WTC11 (cell line): Measurements from ENCODE around the gene CACHD1. TPM values are rescaled to one million over a fixed set of nuclear protein-coding genes. Genes with fewer than 3 reads are reported as not detected.

Source experiments
- ATAC-seq: fragments of 200-7000 bp; cut with Tn5 transposase; 2 replicates; pipeline ENCODE4 v1.10.0; 2021; ENCODE audit warnings: mild to moderate bottlenecking, moderate library complexity
- CTCF ChIA-PET: fragments of 300-600 bp; sonication (Branson Sonifier 250); formaldehyde crosslinking; loops from one replicate; lab custom pipeline; 2021; ENCODE audit warnings: antibody characterized with exemption; lab: Charles Lee
- POLR2A ChIA-PET: fragments of 350-600 bp; sonication (Branson Sonifier 250); formaldehyde crosslinking; loops from one replicate; lab custom pipeline; 2021; ENCODE audit warnings: antibody characterized with exemption; lab: Charles Lee
- DNase-seq: peaks from one replicate; pipeline ENCODE4 v3.0.0; 2021; ENCODE audit warnings: low spot score
- H3K27ac Mint-ChIP-seq: 2 replicates; pipeline ENCODE4 v1.8.0; 2021; ENCODE audit warnings: mixed read lengths
- H3K27me3 Mint-ChIP-seq: 2 replicates; pipeline ENCODE4 v1.8.0; 2021; ENCODE audit warnings: low read depth, mild to moderate bottlenecking, moderate library complexity, mixed read lengths
- H3K36me3 Mint-ChIP-seq: 2 replicates; pipeline ENCODE4 v1.8.0; 2021; ENCODE audit warnings: mixed read lengths
- H3K4me1 Mint-ChIP-seq: 2 replicates; pipeline ENCODE4 v1.8.0; 2022; ENCODE audit warnings: mixed read lengths
- H3K4me3 Mint-ChIP-seq: 2 replicates; pipeline ENCODE4 v1.8.0; 2021; ENCODE audit warnings: mild to moderate bottlenecking, moderate library complexity, mixed read lengths
- H3K9me3 Mint-ChIP-seq: 2 replicates; pipeline ENCODE4 v1.8.0; 2021; ENCODE audit warnings: mixed read lengths
- FOXJ3 ChIP-seq: sonication (generic); formaldehyde crosslinking; IDR thresholded peaks from 2 replicates; pipeline ENCODE4 v1.9.0; 2021; ENCODE audit warnings: missing genetic modification reagents, mild to moderate bottlenecking, borderline replicate concordance
- FOXP1 ChIP-seq: sonication (generic); formaldehyde crosslinking; IDR thresholded peaks from 2 replicates; pipeline ENCODE4 v1.8.0; 2022; ENCODE audit warnings: missing genetic modification reagents, mild to moderate bottlenecking, moderate library complexity, borderline replicate concordance
- GRHL2 ChIP-seq: fragments of 250-450 bp; sonication (Bioruptor Pico); IDR thresholded peaks from 2 replicates; pipeline ENCODE4 v1.8.0; 2022; ENCODE audit warnings: mild to moderate bottlenecking, moderate library complexity; ENCODE audit not compliant: insufficient replicate concordance, severe bottlenecking
- GTF2I ChIP-seq: fragments of 250-450 bp; sonication (Bioruptor Pico); conservative IDR thresholded peaks from 2 replicates; pipeline ENCODE4 v1.4.0; 2021; ENCODE audit warnings: mild to moderate bottlenecking
- HMGA2 ChIP-seq: fragments of 250-450 bp; sonication (Bioruptor Pico); IDR thresholded peaks from 2 replicates; pipeline ENCODE4 v1.4.0; 2021; ENCODE audit warnings: mild to moderate bottlenecking, moderate library complexity
- RELA ChIP-seq: sonication (generic); formaldehyde crosslinking; IDR thresholded peaks from 2 replicates; pipeline ENCODE4 v1.8.1; 2022; ENCODE audit warnings: missing genetic modification reagents, mild to moderate bottlenecking, borderline replicate concordance
- SMAD4 ChIP-seq: sonication (generic); formaldehyde crosslinking; IDR thresholded peaks from 2 replicates; pipeline ENCODE4 v1.8.0; 2022; ENCODE audit warnings: mild to moderate bottlenecking, missing genetic modification reagents
- SOX15 ChIP-seq: fragments of 250-450 bp; sonication (Bioruptor Pico); IDR thresholded peaks from 2 replicates; pipeline ENCODE4 v1.9.0; 2021; ENCODE audit warnings: mild to moderate bottlenecking
- TEAD1 ChIP-seq: sonication (generic); formaldehyde crosslinking; IDR thresholded peaks from 2 replicates; pipeline ENCODE4 v1.8.0; 2022; ENCODE audit warnings: mild to moderate bottlenecking, missing genetic modification reagents
- TEAD4 ChIP-seq: sonication (generic); formaldehyde crosslinking; IDR thresholded peaks from 2 replicates; pipeline ENCODE4 v1.8.0; 2022; ENCODE audit warnings: mild to moderate bottlenecking, missing genetic modification reagents
- ZNF263 ChIP-seq: sonication (generic); formaldehyde crosslinking; IDR thresholded peaks from 2 replicates; pipeline ENCODE4 v1.8.1; 2022; ENCODE audit warnings: low read depth, mild to moderate bottlenecking, moderate library complexity, missing genetic modification reagents
- total RNA-seq: library from RNA; stranded (reverse); gene quantifications from 3 replicates; pipeline ENCODE4 v1.2.3, GENCODE V29; 2021
- TF ChIP-seq, protein P1 (sequence below): fragments of 250-450 bp; sonication (Bioruptor Pico); IDR thresholded peaks from 2 replicates; pipeline ENCODE4 v2.1.2; 2022; ENCODE audit warnings: mild to moderate bottlenecking, moderate library complexity
- TF ChIP-seq, protein P2 (sequence below): sonication (generic); formaldehyde crosslinking; IDR thresholded peaks from 2 replicates; pipeline ENCODE4 v1.8.0; 2022; ENCODE audit warnings: missing genetic modification reagents
- TF ChIP-seq, protein P3 (sequence below): fragments of 250-450 bp; sonication (Bioruptor Pico); IDR thresholded peaks from 2 replicates; pipeline ENCODE4 v1.8.0; 2021; ENCODE audit warnings: mild to moderate bottlenecking
- TF ChIP-seq, protein P4 (sequence below): sonication (generic); formaldehyde crosslinking; IDR thresholded peaks from 2 replicates; pipeline ENCODE4 v1.8.1; 2022; ENCODE audit warnings: mild to moderate bottlenecking, moderate library complexity, missing genetic modification reagents
- TF ChIP-seq, protein P5 (sequence below): sonication (generic); formaldehyde crosslinking; IDR thresholded peaks from 2 replicates; pipeline ENCODE4 v1.8.1; 2022; ENCODE audit warnings: low read depth, missing genetic modification reagents, borderline replicate concordance
- TF ChIP-seq, protein P6 (sequence below): fragments of 250-450 bp; sonication (Bioruptor Pico); conservative IDR thresholded peaks from 2 replicates; pipeline ENCODE4 v1.9.0; 2021; ENCODE audit warnings: mild to moderate bottlenecking
- TF ChIP-seq, protein P7 (sequence below): sonication (generic); formaldehyde crosslinking; IDR thresholded peaks from 2 replicates; pipeline ENCODE4 v1.8.1; 2023; ENCODE audit warnings: mild to moderate bottlenecking, missing genetic modification reagents

The CACHD1 gene
- total RNA-seq, 1 experiment from 2014 or later = 26.3 TPM

DNA sequence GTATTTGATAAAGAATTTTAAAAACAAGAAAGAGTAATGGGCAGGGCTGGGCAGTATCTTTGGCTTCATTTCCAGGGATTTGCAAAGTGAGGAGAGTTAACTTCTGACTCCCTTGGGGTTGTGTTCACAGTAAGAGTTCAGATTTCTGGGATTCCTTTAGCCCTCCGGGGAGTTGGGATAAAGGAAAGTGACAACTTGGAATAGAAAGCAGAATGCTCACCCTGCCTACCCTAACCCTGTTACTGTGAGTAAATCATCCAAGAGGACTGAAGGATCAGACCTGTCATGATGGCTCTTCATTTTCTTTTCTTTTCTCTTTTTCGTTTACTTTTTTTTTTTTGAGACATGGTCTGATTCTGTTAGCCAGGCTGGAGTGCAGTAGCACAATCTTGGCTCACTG, 76.1 kb downstream of the CACHD1 start (continued):
- TF ChIP-seq, protein P1, sequence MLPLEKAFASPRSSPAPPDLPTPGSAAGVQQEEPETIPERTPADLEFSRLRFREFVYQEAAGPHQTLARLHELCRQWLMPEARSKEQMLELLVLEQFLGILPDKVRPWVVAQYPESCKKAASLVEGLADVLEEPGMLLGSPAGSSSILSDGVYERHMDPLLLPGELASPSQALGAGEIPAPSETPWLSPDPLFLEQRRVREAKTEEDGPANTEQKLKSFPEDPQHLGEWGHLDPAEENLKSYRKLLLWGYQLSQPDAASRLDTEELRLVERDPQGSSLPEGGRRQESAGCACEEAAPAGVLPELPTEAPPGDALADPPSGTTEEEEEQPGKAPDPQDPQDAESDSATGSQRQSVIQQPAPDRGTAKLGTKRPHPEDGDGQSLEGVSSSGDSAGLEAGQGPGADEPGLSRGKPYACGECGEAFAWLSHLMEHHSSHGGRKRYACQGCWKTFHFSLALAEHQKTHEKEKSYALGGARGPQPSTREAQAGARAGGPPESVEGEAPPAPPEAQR (CRISPR knock-in tag) = no peak
- TF ChIP-seq SMAD4 (no peak), FOXP1 (CRISPR knock-in tag) (no peak), GTF2I (CRISPR knock-in tag) (no peak), ZNF263 (CRISPR knock-in tag) (no peak)
- TF ChIP-seq, protein P2, sequence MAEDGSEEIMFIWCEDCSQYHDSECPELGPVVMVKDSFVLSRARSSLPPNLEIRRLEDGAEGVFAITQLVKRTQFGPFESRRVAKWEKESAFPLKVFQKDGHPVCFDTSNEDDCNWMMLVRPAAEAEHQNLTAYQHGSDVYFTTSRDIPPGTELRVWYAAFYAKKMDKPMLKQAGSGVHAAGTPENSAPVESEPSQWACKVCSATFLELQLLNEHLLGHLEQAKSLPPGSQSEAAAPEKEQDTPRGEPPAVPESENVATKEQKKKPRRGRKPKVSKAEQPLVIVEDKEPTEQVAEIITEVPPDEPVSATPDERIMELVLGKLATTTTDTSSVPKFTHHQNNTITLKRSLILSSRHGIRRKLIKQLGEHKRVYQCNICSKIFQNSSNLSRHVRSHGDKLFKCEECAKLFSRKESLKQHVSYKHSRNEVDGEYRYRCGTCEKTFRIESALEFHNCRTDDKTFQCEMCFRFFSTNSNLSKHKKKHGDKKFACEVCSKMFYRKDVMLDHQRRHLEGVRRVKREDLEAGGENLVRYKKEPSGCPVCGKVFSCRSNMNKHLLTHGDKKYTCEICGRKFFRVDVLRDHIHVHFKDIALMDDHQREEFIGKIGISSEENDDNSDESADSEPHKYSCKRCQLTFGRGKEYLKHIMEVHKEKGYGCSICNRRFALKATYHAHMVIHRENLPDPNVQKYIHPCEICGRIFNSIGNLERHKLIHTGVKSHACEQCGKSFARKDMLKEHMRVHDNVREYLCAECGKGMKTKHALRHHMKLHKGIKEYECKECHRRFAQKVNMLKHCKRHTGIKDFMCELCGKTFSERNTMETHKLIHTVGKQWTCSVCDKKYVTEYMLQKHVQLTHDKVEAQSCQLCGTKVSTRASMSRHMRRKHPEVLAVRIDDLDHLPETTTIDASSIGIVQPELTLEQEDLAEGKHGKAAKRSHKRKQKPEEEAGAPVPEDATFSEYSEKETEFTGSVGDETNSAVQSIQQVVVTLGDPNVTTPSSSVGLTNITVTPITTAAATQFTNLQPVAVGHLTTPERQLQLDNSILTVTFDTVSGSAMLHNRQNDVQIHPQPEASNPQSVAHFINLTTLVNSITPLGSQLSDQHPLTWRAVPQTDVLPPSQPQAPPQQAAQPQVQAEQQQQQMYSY (CRISPR knock-in tag) = no peak
- TF ChIP-seq, protein P3, sequence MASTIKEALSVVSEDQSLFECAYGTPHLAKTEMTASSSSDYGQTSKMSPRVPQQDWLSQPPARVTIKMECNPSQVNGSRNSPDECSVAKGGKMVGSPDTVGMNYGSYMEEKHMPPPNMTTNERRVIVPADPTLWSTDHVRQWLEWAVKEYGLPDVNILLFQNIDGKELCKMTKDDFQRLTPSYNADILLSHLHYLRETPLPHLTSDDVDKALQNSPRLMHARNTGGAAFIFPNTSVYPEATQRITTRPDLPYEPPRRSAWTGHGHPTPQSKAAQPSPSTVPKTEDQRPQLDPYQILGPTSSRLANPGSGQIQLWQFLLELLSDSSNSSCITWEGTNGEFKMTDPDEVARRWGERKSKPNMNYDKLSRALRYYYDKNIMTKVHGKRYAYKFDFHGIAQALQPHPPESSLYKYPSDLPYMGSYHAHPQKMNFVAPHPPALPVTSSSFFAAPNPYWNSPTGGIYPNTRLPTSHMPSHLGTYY (CRISPR knock-in tag) = no peak
- TF ChIP-seq, protein P4, sequence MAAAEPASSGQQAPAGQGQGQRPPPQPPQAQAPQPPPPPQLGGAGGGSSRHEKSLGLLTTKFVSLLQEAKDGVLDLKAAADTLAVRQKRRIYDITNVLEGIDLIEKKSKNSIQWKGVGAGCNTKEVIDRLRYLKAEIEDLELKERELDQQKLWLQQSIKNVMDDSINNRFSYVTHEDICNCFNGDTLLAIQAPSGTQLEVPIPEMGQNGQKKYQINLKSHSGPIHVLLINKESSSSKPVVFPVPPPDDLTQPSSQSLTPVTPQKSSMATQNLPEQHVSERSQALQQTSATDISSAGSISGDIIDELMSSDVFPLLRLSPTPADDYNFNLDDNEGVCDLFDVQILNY = no peak

DNA sequence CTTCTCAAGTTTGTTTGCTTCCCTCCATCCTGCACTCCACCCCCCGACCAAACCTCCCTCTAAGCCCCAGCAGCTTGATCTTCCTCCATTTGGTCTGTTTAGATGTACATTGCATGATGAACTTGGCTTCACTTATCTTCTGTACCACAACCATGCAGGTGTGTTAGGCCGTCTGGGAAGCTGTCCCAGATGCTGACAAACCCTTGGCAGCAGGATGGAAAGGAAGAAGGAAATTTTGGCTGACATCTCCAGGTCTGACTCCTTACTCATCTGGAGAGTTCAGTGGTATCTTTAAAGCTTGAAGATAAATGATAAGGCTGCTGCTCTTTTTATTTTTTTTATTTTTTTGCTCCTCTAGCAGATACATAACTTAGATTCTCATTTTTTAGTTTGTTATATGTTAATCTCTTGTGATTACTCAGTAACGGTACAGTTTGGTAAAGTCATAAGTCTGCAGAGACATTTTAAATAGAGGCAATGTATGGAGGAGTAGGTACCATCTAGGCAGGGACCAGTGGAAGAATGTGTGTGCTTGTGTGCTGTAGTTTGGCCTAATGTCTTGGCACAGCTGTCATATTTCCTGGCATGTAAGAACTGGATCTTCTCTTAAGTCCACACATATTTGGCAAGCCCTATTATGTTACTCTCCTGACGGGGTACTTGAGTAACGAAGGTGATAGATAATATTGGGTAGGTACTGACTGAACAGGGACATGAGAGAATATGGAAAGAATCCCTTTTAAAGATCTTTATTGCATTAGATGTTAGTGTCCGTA, 79.7 kb downstream of the CACHD1 start:
- Mint-ChIP-seq H3K9me3 (no peaks in the 10 kb centered on the region), H3K27me3 (no peaks in the 10 kb centered on the region), H3K4me1 (peaks cover 51% of the 10 kb centered on the region), H3K4me3 (no peak overlapping the region), H3K27ac (no peak overlapping the region; the same call in 1 of the 2 replicates), H3K36me3 (peaks cover 5% of the 10 kb centered on the region)
- ChIA-PET CTCF (no interaction called here), POLR2A (interaction anchor here (0.7 kb wide), 1 partner anchor 77 kb away, joined by 5 read pairs; no protein-coding TSS in a partner anchor)
- ATAC-seq (no peak), DNase-seq (no peak)
- TF ChIP-seq RELA (CRISPR knock-in tag) = no peak
- TF ChIP-seq HMGA2 (CRISPR knock-in tag) = no peak
- no peak for TF ChIP-seq GRHL2 (CRISPR knock-in tag)
- no peak for TF ChIP-seq TEAD4
- TF ChIP-seq, protein P5, sequence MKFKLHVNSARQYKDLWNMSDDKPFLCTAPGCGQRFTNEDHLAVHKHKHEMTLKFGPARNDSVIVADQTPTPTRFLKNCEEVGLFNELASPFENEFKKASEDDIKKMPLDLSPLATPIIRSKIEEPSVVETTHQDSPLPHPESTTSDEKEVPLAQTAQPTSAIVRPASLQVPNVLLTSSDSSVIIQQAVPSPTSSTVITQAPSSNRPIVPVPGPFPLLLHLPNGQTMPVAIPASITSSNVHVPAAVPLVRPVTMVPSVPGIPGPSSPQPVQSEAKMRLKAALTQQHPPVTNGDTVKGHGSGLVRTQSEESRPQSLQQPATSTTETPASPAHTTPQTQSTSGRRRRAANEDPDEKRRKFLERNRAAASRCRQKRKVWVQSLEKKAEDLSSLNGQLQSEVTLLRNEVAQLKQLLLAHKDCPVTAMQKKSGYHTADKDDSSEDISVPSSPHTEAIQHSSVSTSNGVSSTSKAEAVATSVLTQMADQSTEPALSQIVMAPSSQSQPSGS = no peak
- TF ChIP-seq, protein P3 (CRISPR knock-in tag) = no peak
- TF ChIP-seq FOXJ3 (CRISPR knock-in tag) = no peak
- TF ChIP-seq, protein P6, sequence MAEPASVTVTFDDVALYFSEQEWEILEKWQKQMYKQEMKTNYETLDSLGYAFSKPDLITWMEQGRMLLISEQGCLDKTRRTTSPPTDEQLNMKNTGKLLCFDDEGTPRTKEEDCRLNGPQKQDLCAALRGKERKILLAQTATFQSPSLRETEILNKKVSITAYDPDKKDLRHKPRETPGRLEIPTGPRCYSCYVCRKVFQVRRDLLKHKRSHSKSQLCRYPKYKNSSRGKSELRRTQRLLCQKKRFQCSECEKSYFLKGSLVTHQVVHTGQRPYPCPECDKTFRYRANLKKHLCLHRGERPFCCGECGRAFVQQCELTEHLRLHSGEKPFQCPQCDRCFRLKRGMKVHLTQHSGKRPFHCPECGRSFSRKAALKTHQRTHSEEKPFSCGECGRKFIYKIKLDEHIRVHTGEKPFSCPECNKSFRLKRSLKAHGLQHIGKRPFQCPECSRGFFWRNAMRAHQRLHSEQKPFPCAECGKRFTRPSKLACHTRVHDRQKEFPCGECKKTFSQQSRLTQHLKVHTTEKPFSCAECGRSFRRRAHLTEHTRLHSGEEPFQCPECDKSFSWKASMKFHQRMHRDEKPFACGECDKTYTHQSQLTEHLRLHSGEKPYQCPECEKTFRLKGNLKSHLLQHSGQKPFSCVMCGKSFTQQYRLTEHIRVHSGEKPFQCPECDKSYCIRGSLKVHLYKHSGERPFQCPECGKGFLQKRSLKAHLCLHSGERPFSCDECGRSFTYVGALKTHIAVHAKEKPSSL (CRISPR knock-in tag) = no peak
- TF ChIP-seq TEAD1 = no peak
- TF ChIP-seq, protein P7, sequence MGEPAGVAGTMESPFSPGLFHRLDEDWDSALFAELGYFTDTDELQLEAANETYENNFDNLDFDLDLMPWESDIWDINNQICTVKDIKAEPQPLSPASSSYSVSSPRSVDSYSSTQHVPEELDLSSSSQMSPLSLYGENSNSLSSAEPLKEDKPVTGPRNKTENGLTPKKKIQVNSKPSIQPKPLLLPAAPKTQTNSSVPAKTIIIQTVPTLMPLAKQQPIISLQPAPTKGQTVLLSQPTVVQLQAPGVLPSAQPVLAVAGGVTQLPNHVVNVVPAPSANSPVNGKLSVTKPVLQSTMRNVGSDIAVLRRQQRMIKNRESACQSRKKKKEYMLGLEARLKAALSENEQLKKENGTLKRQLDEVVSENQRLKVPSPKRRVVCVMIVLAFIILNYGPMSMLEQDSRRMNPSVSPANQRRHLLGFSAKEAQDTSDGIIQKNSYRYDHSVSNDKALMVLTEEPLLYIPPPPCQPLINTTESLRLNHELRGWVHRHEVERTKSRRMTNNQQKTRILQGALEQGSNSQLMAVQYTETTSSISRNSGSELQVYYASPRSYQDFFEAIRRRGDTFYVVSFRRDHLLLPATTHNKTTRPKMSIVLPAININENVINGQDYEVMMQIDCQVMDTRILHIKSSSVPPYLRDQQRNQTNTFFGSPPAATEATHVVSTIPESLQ = no peak
- TF ChIP-seq SOX15 (CRISPR knock-in tag) = no peak
- TF ChIP-seq SMAD4 = no peak
- no peak for TF ChIP-seq FOXP1 (CRISPR knock-in tag)
